Measurements from ENCODE around the gene LHFPL4. TPM values are rescaled to one million over a fixed set of nuclear protein-coding genes. Genes with fewer than 3 reads are reported as not detected.
"Not testable (repeated sequence)": the region's sequence is repeated elsewhere in the genome, so short reads cannot be mapped to it uniquely, and the experiment has no call there.

Gene LHFPL4
- total and polyA plus RNA-seq, 10 donors = not detected

- 66 to 85% (median 78%) methylated on average over 7 of the region's 7 CpGs for WGBS, 5 donors
- Histone ChIP-seq H3K4me1 (peaks cover 0 to 12% (median 8%) of the 10 kb centered on the region in 6 donors), H3K9me3 (peaks cover 0 to 6% (median 0%) of the 10 kb centered on the region in 8 donors), H3K36me3 (no peaks in the 10 kb centered on the region), H3K27ac (no peak overlapping the region), H3K27me3 (replicated peaks in 1 of 7) (peaks cover 0 to 59% (median 14%) of the 10 kb centered on the region in 7 donors), H3K4me3 (no peak overlapping the region)
- TF ChIP-seq CTCF (IDR thresholded peaks at IDR 0.05 in 8 of 11, conservative IDR thresholded peaks at IDR 0.05 in 3 of 11) = no peak
- TF ChIP-seq POLR2AphosphoS5 (IDR thresholded peaks at IDR 0.05) = no peak
- TF ChIP-seq POLR2A (IDR thresholded peaks at IDR 0.05) = no peak
- DNase-seq = no peak
- intact Hi-C loops (cut with DNase I; ENCODE audit: low total_unique reads) = no loop called here
Observed at GRCh38 chr3:9598783-9599387, 45.3 kb upstream of the LHFPL4 start.

GRCh38 chr3:9595877-9596276 is 42.3 kb upstream of the LHFPL4 start:
- TF ChIP-seq POLR2AphosphoS5 (IDR thresholded peaks at IDR 0.05) = no peak
- TF ChIP-seq POLR2A (IDR thresholded peaks at IDR 0.05) = no peak
- no peak for TF ChIP-seq CTCF (IDR thresholded peaks at IDR 0.05 in 8 of 11, conservative IDR thresholded peaks at IDR 0.05 in 3 of 11)
- Histone ChIP-seq H3K9me3 (peaks cover 0 to 6% (median 0%) of the 10 kb centered on the region in 8 donors), H3K4me3 (no peak overlapping the region), H3K4me1 (peaks cover 0 to 9% (median 6%) of the 10 kb centered on the region in 6 donors), H3K36me3 (no peaks in the 10 kb centered on the region), H3K27ac (no peak overlapping the region), H3K27me3 (replicated peaks in 1 of 7) (peaks cover 0 to 33% (median 7%) of the 10 kb centered on the region in 7 donors)
- intact Hi-C loops (cut with DNase I; ENCODE audit: low total_unique reads) = no loop called here
- DNase-seq = no peak

GRCh38 chr3:9591781-9592180 is 38.2 kb upstream of the LHFPL4 start:
- WGBS, 5 donors = 90 to 96% (median 93%) methylated on average over 12 to 28 of the region's 28 CpGs
- not testable (repeated sequence) for DNase-seq

GRCh38 chr3:9590282-9590791 is 36.7 kb upstream of the LHFPL4 start:
- peaks cover 0 to 4% (median 0%) of the 10 kb centered on the region in 8 donors for H3K9me3 ChIP-seq
- TF ChIP-seq POLR2A (IDR thresholded peaks at IDR 0.05) = no peak
- no peak for TF ChIP-seq POLR2AphosphoS5 (IDR thresholded peaks at IDR 0.05)
- no peak for TF ChIP-seq CTCF (IDR thresholded peaks at IDR 0.05 in 8 of 11, conservative IDR thresholded peaks at IDR 0.05 in 3 of 11)
- no peaks in the 10 kb centered on the region for H3K4me1 ChIP-seq
- DNase-seq = no peak
- H3K27ac ChIP-seq = no peak overlapping the region
- no peak overlapping the region for H3K4me3 ChIP-seq
- WGBS, 5 donors = 16 to 26% (median 21%) methylated on average over 8 of the region's 8 CpGs
- intact Hi-C loops (cut with DNase I; ENCODE audit: low total_unique reads) = no loop called here
- peaks cover 0 to 11% (median 0%) of the 10 kb centered on the region in 7 donors for H3K27me3 ChIP-seq (replicated peaks in 1 of 7)
- no peaks in the 10 kb centered on the region for H3K36me3 ChIP-seq

More at GRCh38 chr3:9591781-9592180, 38.2 kb upstream of the LHFPL4 start:
- intact Hi-C loops (cut with DNase I; ENCODE audit: low total_unique reads); H3K27ac ChIP-seq; H3K9me3 ChIP-seq; H3K4me3 ChIP-seq; H3K36me3 ChIP-seq; H3K4me1 ChIP-seq: not testable (repeated sequence)
- H3K27me3 ChIP-seq (replicated peaks in 1 of 7) = peaks cover 0 to 12% (median 0%) of the 10 kb centered on the region in 7 donors
